ENCODE data around the gene ANKDD1A.

ANKDD1A gene

DNA sequence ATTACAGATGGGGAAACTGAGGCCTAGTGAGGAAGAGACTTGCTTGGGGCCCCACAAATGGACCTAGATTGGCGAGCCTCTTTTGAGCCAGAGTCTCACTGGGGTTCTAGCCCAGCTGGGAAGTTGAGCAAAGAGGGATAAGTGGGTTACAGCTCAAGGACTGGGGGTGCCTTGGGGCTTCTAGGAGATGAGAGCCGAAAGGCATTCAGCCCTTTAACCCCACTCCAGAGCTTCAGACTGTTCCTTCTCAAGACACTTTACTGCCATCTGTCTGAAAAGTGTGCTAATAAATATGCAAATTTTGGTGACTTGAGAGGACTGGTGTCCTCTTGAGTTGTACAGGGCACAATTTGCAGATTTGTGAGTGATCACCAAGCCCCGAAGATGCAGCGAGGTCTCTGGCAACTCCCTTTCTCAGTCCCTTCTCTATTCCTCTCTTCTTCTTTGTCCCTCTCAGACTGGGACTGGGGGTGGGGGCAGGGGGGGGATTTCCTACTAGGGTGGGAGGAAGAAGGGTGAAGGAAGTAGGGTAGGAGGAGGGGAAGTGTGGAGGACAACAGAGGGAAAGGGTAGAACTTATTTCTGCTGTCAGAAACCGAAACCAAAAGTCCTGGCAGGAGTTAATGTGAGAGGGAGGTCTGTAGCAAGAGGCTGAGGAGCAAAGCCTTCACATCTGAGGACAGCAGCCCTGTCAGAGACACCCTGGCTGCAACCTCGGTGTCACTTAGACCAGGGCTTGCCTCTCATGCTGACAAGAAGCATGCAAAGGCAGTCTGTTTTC is 16.2 kb upstream of the ANKDD1A start:
- DNase-seq (ENCODE audit: low read depth) = no peak

DNA sequence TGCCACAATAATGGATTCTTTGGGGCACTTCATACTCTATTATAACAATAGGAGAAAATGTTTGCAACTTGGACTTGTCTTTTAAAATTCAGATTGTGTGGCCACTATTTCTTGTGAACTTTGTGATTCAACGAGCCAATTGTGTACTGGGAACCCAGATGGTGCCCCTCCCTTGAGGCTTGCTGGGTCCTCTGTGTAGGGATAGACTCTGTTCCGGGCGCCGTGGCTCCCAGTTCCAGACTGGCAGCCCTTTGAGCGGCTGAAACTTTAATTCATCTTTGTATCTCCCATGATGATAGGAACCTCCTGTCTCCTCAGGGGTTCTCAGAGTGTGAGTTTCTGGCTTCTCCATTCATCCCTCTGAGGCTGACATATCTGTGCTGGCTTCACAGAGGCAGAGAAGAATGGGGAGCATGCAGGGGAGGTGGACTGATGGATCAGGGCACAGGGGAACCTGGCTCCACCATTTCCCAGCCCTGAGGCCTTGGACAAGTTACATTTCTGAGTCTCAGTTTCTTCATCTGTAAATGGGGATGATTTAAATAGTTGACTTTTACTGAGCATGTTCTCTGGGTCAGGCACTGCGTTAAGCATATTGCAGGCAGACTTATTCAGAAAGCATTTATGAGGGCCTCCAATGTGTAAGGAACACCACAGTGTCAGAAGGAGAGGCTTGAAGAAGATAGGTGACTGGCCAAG is 15.2 kb upstream of the ANKDD1A start:
- no peak for DNase-seq (ENCODE audit: low read depth)

- DNase-seq (ENCODE audit: low read depth) = no peak
Observed at GRCh38 chr15:64897345-64897985, 14.2 kb upstream of the ANKDD1A start.

GRCh38 chr15:64898406-64898805 is 13.3 kb upstream of the ANKDD1A start:
- no peak for DNase-seq (ENCODE audit: low read depth)

DNA sequence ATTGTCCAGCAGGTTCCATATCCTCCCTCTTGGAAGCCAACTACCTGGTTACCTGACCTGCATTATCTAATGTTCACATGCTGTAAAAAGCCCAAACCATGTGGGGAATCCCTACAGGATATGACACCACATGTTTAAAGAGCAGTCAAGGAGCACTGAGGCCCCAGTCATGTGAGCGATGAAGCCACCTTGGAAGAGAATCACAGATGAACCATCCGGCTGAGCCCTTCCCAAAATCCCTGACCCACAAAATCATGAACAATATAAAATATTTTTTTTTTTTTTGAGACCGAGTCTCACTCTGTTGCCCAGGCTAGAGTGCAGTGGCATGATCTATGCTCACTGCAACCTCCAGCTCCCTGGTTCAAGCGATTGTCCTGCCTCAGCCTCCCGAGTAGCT is 10.6 kb upstream of the ANKDD1A start:
- DNase-seq (ENCODE audit: low read depth) = no peak

- DNase-seq (ENCODE audit: low read depth) = no peak
Observed at GRCh38 chr15:64901914-64902313, 9.8 kb upstream of the ANKDD1A start.

DNA sequence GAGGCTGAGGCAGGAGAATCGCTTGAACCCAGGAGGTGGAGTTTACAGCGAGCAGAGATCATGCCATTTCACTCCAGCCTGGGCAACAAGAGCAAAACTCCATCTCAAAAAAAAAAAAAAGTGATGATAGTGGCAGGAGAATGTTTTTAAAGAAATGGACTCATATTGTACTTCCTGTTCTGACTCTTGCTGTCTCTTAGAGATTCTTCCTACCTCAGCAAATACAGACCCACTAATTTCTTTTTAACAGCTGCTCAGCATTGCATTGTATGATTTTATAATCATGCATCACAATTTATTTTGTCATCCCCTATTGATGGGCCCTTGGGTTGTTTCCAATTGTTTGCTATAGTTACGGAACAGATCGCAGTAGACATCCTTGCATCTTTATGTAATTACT is 8.8 kb upstream of the ANKDD1A start:
- no peak for DNase-seq (ENCODE audit: low read depth)

GRCh38 chr15:64903326-64903950 is 8.3 kb upstream of the ANKDD1A start:
- DNase-seq (ENCODE audit: low read depth) = no peak

GRCh38 chr15:64904189-64904588 is 7.5 kb upstream of the ANKDD1A start:
- DNase-seq (ENCODE audit: low read depth) = no peak

- DNase-seq (ENCODE audit: low read depth) = peak; percentile 66
Observed at GRCh38 chr15:64905119-64905831, 6.4 kb upstream of the ANKDD1A start.

DNA sequence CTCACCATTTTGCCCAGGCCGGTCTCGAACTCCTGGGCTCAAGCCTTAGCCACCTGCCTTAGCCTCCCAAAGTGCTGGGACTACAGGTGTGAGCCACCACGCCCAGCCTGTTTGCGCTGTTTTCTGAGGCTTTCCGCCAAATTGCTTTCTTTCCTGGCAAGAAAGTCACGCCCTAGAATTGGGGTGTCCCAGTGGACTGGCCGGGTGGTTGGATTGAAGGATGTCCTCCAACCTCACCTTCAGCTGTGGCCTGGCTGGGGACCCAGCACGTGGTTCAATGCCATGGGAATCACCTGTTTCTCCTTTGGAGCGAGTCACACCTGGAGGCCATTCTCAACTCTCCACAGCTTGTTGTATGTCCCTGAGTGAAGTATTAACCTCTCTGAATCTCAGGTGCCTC is 5.8 kb upstream of the ANKDD1A start:
- DNase-seq (ENCODE audit: low read depth) = no peak

DNA sequence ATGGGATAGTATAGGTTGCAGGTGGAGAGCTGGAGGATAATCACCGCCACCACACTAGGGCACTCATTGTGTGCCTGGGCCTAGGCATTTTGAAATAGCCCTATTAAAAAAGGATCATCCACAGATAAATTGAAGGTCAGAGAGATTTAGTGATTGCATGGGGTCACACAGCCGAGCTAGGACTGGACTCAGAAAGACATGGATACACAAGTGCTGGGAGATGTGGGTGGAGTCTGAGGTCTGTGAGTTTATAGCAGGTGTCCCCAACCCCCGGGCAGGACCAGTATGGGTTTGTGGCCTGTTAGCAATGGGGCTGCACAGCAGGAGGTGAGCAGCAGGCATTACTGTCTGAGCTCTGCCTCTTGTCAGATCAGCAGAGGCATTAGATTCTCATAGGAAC is 5.3 kb upstream of the ANKDD1A start:
- no peak for DNase-seq (ENCODE audit: low read depth)

DNA sequence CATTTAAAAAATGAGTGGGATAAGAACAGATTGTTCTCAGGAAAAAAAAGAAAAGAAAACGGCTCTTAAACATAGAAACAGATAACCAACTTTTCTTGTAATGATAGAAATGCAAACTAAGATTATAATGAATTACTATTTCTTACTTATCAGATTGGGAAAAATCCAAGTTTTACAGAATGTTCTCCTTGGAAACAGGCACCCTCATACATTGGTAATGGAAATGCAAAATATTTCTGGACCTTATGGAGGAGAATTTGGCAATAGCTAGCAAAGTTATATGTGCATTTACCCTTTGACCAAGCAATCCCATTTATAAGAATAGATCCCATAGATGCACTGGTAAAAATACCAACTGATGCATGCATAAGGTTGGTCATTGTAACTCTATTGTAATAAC is 3.7 kb upstream of the ANKDD1A start:
- DNase-seq (ENCODE audit: low read depth) = no peak

DNA sequence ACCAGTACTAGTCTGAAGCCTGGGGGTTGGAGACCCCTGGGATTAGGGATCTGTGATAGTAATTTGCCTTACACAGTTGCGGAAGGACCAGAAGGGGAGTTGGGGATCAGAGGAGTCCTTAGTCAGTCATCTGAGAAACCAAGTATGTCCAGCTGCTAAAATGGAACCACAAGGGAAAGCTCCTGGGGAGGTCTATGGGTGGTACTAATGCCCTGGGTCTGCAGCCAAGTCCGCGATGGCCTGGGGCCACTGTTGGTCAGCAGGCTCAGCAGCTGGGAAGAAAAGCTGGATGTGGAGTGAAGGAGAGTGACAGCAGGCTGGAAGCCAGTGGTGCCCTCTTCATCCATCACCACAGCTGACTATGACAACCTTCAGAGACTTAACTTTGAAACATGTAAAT is 2.2 kb upstream of the ANKDD1A start:
- DNase-seq (ENCODE audit: low read depth) = no peak

DNA sequence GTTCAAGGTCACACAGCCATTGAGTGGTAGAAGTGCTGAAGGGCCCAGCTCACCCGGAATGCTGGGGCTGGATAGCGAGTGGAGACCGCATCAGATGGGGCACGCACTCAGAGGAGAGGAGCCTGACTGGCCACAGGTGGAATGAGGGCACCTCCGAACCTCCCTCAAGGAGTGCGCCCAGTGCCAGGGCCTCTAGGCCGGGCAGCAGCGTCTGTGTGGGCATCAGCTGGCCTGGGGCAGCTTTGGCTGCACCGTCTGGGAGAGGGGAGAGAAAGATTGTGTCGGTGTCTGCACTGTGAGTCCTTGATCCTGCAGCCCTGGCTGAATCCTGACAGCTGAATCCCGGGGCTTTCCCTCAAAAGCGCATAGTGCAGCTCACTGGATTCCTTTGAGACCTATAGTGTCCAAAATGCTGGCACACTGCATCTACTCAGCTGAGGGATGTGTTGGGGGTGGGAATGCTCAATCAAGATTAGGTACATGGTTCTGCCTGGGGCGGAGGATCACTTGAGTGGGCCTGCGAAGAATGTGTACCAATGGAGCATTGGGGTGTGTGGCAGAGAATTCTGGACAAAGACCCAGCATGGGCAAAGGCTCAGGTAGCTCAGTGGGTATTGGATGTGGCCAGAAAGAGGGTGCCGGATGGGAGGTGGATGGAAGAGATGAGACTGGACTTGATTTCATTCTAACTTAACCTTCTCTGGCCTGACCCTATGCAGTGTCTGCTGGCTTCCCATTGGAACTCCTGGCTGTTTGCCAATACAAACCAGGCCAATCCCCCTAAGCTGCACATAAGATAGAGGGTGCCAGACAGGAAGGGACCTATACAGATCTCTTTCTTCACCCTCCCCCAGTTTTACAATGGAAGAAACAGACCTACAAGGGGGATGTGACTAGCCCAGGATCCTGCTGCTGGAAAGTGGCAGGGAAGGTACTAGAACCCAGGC is 950 bp downstream of the ANKDD1A start:
- DNase-seq (ENCODE audit: low read depth) = no peak

DNA sequence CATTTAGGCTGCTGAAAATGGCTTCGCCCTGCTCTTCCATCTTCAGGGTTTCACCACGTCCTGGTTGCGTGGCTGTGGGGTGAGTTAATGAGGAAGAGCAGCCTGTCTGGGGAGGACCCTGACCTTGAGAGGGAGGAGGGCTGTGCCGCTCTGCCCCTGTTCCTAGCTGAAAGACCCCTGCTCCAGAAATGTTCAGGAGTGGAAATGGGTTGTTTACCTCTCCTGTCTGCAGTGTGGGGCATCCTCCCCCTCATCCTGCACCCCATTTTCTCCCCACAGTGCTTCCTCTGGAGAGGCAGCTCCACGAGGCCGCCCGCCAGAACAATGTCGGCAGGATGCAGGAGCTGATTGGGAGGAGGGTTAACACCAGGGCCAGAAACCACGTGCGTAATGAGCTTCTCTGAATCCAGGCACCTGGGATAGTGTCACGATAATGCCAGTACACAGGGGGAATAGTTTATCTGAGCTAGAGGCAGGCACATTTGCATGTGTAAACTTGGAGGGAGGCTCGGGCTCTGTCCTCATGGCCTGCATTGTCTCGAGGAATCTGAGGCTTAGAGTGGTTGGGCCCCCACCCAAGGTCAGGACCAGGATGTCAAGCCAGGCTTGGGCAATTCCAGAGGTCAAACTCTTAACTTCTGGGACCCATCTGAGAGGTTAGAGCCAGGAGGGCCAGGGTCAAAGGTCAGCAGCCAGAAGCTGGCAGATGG is 4.0 kb downstream of the ANKDD1A start:
- no peak for DNase-seq (ENCODE audit: low read depth)

- DNase-seq (ENCODE audit: low read depth) = no peak
Observed at GRCh38 chr15:64916365-64916764, 4.7 kb downstream of the ANKDD1A start.

GRCh38 chr15:64917211-64917610 is 5.5 kb downstream of the ANKDD1A start:
- no peak for DNase-seq (ENCODE audit: low read depth)

GRCh38 chr15:64919721-64920120 is 8.0 kb downstream of the ANKDD1A start:
- no peak for DNase-seq (ENCODE audit: low read depth)

- DNase-seq (ENCODE audit: low read depth) = no peak
Observed at GRCh38 chr15:64921711-64922110, 10.0 kb downstream of the ANKDD1A start.
